SW480 (cell line): ENCODE data around the gene NFATC4.
"Not testable (repeated sequence)": the region's sequence is repeated elsewhere in the genome, so short reads cannot be mapped to it uniquely, and the experiment has no call there.

Source experiments
- DNase-seq: peaks from one replicate; pipeline ENCODE4 v3.0.0-alpha.2; 2016; ENCODE audit warnings: low spot score

NFATC4 gene

DNA sequence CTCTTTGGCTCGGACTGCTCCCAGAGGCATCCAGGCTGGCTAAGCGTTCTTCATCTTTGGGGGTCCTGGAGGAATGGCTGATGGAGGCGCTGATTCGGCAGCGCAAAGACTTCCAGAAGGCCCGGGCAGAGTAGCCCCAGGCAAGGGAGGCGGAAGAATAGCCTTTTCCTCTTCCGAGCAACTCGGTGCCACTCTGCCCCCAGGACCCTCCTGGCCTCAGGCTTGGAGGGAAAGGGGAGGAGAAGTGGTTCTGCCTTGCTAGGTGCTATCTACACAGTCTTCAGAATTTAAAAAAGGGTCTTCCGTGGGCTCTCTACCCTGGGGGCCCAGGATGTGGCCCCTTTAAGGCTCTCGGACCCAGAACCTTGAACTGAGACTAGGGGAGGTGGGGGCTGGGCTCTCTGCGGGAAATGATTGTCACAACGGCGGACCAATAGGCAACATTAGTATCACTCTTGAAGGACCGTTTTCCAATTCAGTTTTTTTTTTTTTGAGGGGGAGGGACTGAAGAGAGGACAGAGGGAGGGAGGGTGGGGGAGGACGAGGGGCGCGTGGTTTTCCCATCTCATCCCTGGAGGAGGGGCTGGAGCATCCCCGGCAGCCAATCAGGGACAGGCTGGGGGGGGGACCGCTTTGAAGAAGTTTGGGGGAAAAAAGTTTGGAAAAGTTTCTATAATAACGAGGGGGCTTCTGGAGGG, at the start of gene NFATC4:
NFATC4 (plus strand) TSS at position 671 of the 698 bp plus-strand sequence. CDS start 157 bp downstream, outside the sequence.
- peak; percentile 59 for DNase-seq

DNA sequence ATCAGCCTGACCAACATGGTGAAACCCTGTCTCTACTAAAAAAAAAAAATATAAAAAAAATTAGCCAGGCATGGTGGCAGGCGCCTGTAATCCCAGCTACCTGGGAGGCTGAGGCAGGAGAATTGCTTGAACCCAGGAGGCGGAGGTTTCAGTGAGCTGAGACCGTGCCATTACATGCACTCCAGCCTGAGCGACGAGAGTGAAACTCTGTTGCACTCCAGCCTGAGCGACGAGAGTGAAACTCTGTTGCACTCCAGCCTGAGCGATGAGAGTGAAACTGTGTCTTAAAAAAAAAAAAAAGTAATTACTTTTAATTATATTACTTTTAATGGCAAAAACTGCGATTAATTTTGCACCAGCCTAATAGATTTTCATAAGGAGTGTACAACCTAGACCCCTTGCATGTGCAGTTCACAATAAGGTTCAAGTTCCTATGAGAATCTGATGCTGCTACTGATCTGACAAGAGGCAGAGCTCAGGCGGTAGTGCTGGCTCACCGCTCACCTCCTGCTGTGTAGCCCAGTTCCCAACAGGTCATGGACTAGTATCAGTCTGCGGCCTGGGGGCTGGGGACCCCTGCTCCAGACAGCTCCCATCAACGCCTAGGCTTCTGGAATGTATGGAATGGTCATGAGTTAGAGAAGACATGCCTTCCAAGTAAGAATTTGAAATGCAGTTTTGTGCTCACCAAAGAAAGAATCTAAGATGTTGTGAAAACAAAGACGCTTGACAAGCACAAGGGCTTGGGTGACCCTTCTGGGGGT, 46.6 kb upstream of the NFATC4 start:
- DNase-seq = no peak

- DNase-seq = no peak
Observed at GRCh38 chr14:24322672-24323071, 45.3 kb upstream of the NFATC4 start.

DNA sequence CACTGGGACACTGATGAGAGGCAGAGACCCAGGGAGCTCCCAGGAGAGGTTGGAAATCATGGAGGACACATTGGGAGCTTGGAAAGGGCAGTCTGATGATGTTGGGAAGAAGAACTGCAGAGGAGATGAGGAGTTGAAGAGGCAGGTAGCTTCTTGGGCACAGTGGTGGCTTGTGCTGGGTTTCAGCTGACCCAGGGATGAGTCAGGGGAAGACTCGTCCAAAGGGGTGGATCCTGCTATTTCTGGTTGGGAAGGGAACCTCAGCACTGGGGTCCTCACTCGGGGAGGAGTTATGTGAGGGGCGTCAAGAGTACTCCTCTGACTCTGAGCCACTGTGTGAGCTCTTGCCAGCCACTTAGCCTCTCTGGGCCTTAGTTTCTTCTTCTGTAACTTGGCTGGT, 44.6 kb upstream of the NFATC4 start:
- no peak for DNase-seq

- DNase-seq = no peak
Observed at GRCh38 chr14:24324024-24324423, 44.0 kb upstream of the NFATC4 start.

- DNase-seq = no peak
Observed at GRCh38 chr14:24325041-24325530, 42.9 kb upstream of the NFATC4 start.

DNA sequence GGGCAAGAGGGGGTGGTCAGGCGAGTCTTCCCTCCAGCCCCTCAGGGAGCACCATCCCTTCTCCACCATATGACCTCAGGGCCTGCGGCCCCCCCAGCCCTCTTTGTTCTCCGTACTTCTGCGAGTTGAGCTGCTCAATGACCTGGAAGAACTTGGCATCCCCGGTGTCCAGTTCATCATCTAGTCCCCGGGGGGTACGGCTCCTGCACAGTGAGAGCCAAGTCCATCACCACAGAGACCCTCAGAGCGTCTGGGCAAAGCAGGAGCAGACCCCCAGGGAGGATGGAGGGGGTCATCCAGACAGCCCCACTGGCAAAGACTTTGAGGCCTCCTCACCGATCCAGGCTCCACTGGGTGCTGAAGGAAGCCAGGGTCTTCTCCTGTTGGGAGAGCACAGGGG, 42.0 kb upstream of the NFATC4 start:
- DNase-seq = no peak

DNA sequence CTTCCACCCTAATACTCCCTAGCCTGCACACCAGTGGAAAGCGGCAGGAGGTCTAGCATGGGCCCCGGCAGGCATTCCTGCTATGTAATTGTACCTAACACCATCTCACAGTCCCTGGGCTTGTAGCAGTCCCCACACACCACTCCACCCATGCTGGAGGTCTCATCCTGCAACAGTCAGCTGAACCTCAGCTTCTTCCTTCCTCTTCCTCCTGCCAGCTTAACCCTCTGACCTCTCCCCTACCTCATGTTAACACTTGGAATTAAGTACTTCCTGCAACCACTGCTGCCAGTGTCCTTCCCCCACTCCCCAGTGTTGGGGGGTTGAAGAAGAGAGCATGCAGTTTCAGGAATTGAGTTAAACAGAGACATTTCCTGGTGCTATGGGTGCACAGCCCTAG, 40.7 kb upstream of the NFATC4 start:
- no peak for DNase-seq

GRCh38 chr14:24327914-24328313, 40.1 kb upstream of the NFATC4 start:
- not testable (repeated sequence) for DNase-seq

DNA sequence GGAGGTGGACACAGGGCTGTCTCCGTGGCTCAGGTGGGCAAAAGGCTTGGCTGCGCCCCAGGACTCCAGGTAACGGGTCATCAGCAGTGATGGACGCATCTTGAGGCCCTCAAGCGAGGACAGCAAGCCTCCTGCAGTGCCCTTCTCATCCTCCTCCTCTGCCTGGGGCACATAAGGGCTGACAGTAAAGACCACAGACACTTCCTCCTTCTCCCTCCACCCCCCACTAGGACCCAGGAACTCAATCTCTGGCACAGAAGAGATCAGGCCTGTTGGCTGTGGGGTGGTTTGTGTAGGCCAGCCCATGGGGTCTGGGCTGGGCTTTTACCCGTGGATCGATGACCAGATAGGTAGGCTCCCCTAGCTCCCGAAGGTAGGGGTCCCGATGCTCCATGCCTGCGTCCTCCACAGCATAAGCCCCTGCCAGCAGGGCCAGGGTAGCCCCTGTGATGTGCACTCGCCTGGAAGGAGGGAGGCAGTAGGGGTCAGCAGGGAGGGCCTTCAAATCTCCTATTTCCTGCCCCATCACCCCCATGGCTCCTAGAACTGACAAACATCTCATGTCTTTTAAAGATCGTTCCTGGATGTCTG, 38.8 kb upstream of the NFATC4 start:
- no peak for DNase-seq

DNA sequence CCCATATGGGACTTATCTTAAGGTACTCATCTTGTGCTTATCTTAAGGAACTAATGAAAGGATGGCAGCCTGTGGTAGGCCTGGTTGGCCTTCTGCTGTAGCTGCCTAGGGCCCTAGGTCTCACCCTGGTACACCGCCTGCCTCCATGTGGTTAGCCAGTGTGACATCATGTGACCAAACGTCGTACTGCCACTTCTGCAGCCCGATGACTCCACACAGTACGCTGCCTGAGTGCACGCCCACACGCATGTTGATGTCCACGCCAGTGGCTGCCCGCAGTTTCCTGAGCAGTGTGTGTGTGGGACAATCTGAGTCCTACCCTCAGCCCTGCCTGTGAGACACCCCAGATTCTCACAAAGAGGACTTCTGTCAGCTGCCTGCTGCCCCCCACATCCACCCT, 38.2 kb upstream of the NFATC4 start:
- DNase-seq = no peak

GRCh38 chr14:24330973-24331674, 36.9 kb upstream of the NFATC4 start:
- DNase-seq = no peak

DNA sequence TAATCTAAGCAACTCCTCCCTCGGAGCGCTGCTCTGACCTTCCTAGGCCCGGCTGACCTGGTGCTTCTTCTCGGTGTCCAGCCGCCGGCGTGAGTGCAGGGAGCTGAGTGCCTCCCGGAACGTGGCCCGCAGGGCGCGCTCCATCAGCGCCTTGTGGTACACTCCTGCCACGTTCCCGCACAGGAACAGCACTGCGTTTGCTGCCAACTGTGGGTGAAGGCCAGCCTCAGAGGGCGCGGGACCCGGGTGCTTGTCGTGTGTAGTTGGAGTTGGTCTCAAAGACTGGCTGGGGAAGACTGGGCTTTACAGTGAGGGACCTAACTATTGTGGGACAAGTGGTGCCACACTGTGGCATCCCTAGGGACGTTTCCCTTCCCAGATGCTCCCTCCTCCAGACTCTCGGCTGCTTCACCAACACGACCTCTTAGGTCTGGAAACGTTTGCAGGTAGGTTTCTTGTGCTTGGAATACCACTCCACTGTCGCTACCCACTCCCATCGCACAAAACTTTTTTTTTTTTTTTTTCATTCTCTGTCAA, 36.2 kb upstream of the NFATC4 start:
- no peak for DNase-seq

DNA sequence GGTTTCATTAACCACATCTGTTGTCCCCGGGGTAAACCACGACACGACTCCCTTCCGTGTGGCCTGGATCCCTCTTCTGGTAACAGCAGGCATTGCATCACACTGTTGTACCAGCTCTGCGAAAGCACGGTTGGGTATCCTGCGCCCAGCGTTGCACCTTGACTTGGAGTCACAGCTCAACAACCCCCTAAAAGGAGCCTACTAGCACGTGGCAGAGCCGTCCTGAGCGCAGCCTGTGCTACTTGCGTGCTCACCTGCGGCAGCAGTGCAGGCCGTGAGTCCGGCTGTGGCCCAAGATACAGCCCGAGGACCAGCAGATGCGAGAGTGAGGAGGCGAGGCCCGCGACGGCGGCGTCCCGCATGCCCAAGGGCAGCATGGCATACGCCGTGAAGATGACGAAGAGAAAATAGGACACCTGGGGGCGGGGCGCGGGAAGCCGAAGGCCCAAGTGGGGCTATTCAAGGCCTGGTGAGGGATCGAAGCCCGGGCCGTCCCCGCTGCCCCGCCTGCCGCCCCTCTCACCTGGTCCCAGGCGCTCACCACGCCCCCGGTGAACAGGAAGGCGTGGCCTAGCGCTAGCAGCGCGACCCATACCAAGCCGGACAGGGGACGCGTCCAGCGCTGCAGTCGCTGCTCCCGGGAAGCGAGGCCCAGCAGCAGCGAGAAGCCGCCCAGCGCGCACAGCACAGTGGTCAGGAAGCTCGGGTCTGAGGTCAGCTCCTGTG, 35.6 kb upstream of the NFATC4 start:
- DNase-seq = peak; percentile 79

DNA sequence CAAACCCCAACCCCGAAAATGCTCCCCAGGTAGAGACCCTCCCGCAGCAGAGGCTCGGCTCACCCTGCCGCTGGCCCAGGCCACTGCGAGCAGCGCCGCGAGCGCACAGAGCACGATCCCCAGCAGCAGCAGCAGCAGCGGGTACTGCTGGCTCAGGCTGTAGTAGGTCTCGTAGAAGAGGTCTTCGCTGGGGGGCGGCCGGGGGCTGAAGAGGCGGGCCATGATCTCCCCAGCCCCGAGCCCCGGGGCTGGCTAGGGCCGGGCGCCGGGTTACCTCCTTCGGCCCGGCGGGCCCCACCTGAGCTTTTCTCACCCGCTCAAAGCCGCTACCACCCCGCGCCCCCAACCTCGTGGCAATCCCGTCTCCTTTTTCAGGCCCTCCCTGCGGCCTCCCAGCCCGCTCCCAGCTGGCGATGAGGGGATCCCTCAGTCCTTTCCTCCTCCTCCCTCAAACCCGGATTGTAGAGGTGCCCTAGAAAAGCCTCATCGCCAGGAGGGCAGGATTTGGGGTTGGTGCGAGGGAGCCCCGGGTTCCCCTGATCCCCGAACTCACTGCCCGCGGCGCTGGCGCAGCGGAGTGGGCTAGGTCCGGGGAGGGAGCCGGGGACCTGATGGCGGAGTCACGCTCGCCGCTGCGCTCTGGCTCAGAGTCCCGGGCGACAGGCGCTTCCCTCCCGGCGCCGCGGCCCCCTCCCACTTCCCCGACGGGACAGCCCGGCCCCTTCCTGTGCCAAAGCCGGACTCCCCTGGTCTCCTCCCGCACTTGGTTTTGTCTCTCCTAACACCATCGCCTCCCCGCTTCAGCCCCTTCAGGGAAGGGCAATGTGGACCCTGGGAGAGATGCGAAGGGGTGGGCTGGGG, 33.3 kb upstream of the NFATC4 start, which contains the start of gene ADCY4:
ADCY4 (minus strand) TSS at position 641 of the 861 bp plus-strand sequence; CDS start at position 222, 419 bp downstream.
- no peak for DNase-seq

- DNase-seq = no peak
Observed at GRCh38 chr14:24335461-24336171, 32.4 kb upstream of the NFATC4 start.

- DNase-seq = no peak
Observed at GRCh38 chr14:24337144-24337823, 30.7 kb upstream of the NFATC4 start.

DNA sequence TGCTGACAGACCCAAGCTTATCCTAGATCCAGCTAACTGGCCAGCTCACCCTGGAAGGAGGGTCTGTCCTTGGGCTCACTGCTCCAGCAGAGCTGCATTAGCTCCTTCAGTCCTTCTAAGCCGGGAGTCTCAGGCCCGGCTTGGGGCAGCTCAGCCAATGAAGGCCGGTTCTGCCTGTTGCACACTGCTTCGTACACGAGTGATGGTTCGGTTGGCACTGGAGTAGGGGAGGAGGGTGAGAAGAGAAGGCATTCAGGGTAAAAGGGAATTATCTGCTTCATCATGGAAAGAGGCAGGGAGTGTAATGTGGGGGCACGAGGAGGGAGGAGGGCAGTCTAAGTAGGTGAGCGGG, 30.2 kb upstream of the NFATC4 start:
- DNase-seq = no peak

DNA sequence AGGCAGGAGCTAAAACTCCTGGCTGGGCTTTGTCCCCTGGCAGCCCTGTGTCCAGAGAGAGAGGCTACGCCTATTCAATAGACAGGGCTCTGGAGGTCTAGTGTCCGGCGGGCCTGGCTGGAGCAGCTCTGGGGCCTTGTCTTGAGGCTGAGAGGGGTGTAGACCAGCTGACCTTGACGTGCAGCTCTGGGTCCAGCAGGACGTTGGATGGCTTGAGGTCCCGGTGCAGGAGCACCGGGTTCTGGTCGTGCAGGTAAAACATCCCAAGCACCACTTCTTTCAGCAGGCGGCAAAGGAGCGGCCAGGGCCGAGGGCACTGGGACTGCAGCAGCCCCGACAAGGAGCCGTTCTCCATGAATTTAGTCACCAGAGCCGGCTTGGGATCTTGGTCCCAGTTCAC, 29.1 kb upstream of the NFATC4 start:
- DNase-seq = no peak
